Right cardiac atrium (tissue), 5 donors: ENCODE measurements around the gene EFNA1. TPM values are rescaled to one million over a fixed set of nuclear protein-coding genes. Genes with fewer than 3 reads are reported as not detected.
"Not testable (repeated sequence)": the region's sequence is repeated elsewhere in the genome, so short reads cannot be mapped to it uniquely, and the experiment has no call there.

Experiments
- ATAC-seq, 2 donors: fragments of 200-7000 bp; cut with Tn5 transposase; one replicate each; pipeline versions ENCODE4 v1.8.0 to v1.9.1; 2020; ENCODE audit warnings: moderate library complexity in 2 of 2, mild to moderate bottlenecking in 1 of 2
- DNase-seq, 3 donors: peaks; one replicate each; pipeline ENCODE4 v3.0.0-alpha.2; 2020
- H3K27ac ChIP-seq: one replicate; pipeline ENCODE4 v1.5.1; 2013; ENCODE audit warnings: mild to moderate bottlenecking, low read length, control low read depth, moderate library complexity
- H3K27me3 ChIP-seq: one replicate; pipeline ENCODE4 v1.6.1; 2013; ENCODE audit not compliant: control insufficient read depth, insufficient read depth
- H3K4me1 ChIP-seq: one replicate; pipeline ENCODE4 v1.6.1; 2013; ENCODE audit warnings: low read length; ENCODE audit not compliant: control insufficient read depth, insufficient read depth
- H3K4me3 ChIP-seq: one replicate; pipeline ENCODE4 v1.5.1; 2013; ENCODE audit warnings: low read length, control low read depth
- H3K9me3 ChIP-seq: one replicate; pipeline ENCODE4 v1.6.1; 2013; ENCODE audit warnings: low read length; ENCODE audit not compliant: control insufficient read depth
- WGBS: extraction: QIAGEN DNeasy Blood & Tissue Kit; methylation state at CpG from one replicate; pipeline ENCODE4 v1.1.7; 2013; 5-methylcytosine and 5-hydroxymethylcytosine counted together
- intact Hi-C, 4 donors: fragments of 100-400 bp; cut with DNase I; formaldehyde crosslinking; loops; one replicate each; pipeline versions ENCODE4 v1.11.0 to v1.14.0; 2022 to 2023
- polyA plus RNA-seq: library from polyadenylated mRNA; stranded (reverse); fragments of 200-250 nt; gene quantifications from one replicate; pipeline ENCODE4 v1.2.3, GENCODE V29; 2013
- total RNA-seq, 4 donors: library from RNA; stranded (reverse); fragmentation: NEBNext Ultra II Directional; extraction: Animal tissue kit (Norgen Biotek cat#: 25700); gene quantifications; one replicate each; pipeline ENCODE4 v1.2.1, GENCODE V29; 2021
- donor health status: healthy with polysubstance abuse.
- donor health status: DM: no; HTN: yes; CAD: no.
- donor health status: DM: no; HTN: no; CAD: no.
- donor health status: DM: no; HTN: yes; CAD: no; lungs with severe emphysema.
- donor health status: DM: yes; HTN: yes; CAD: no.

Gene EFNA1
- total and polyA plus RNA-seq, 5 donors: 25.4 to 41.4 (median 35.1) TPM

DNA sequence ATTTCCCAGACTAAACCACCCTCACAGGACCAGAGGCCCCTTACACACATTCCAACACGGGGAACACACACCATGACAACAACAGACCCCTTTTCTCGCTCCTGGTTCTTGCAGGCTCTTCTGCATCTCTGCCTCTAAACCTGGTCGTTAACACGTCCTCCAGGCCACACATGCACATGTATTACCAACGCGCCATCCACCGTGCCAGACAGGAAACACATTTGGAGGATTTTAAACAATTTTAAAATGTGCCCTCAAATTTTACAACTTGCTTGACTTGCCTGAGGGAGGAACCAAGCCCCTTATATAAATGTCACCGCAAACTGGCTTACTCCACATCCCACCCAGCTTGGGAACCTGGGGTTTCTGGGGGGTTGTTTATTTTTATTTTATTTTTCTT lies 16.9 kb upstream of the EFNA1 start:
- WGBS: 77% methylated on average over 8 of the region's 8 CpGs

DNA sequence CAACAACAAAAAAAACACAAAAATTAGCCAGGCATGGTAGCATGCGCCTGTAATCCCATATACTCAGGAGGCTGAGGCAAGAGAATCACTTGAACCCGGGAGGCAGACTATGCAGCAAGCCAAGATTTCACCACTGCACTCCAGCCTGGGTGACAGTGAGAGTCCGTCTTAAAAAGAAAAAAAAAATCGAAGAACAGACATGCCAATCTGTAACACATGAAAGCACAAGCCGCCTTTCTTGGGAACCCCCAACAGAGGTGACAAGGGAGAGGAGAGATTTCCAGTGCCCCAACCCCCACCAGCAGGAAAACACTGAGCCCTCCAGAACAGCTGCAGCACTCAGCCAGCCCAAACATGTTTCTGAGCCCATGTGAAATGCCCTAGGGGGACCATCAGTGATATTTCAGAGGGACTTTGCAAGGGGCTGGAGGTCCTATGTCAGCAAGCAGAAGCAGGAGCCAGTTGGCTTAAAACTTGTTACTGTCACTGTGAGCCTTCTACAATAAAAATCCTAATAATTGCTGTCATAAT lies 14.2 kb upstream of the EFNA1 start:
- H3K9me3 ChIP-seq: no peaks in the 10 kb centered on the region
- H3K27me3 ChIP-seq: no peaks in the 10 kb centered on the region
- intact Hi-C loops: no loop called here
- no peak for DNase-seq
- 57% methylated on average over 5 of the region's 5 CpGs for WGBS
- no peak for ATAC-seq
- no peak overlapping the region for H3K27ac ChIP-seq
- no peak overlapping the region for H3K4me3 ChIP-seq
- no peaks in the 10 kb centered on the region for H3K4me1 ChIP-seq

More for the DNA sequence above, 16.9 kb upstream of the EFNA1 start:
- no peaks in the 10 kb centered on the region for H3K27me3 ChIP-seq
- ATAC-seq (no peak), DNase-seq (no peak)
- intact Hi-C loops: no loop called here
- H3K9me3 ChIP-seq: no peaks in the 10 kb centered on the region
- H3K27ac ChIP-seq: no peak overlapping the region
- no peak overlapping the region for H3K4me3 ChIP-seq
- no peaks in the 10 kb centered on the region for H3K4me1 ChIP-seq

DNA sequence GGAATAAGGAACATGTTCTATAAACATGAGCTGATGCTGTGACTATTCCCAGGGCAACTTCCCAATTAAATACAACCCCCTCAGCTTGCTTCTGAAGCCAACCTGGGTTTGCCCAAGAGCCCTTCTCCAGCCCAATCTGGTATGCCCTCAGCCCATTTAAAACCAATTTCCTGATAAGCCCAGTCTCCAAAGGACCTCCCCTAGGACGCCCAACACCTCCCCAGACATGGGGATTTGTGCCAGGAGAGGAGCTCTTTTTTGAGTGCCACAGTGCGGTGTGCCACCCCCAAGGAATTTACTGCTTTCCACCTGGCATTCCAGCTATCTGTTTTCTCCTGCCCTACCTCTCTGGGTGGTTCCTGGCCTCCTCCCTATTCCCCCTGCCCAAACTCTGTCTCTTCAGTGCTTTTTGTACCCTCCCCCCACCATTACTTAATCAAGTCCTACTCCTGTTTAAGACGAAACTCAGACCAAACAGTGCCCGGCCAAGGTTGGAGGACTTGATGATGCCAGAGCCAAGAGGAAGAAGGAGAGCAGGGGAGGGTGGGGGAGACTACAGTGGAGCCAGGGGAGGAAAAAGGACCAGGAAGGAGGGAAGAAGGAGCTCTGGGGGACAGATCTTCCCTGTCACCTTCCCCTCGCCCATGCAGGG lies 11.4 kb upstream of the EFNA1 start:
- ATAC-seq (no peak), DNase-seq (no peak)
- Histone ChIP-seq H3K27ac (no peak overlapping the region), H3K9me3 (no peaks in the 10 kb centered on the region), H3K27me3 (no peaks in the 10 kb centered on the region), H3K4me1 (no peaks in the 10 kb centered on the region), H3K4me3 (no peak overlapping the region)
- intact Hi-C loops: no loop called here
- 70% methylated on average over 5 of the region's 5 CpGs for WGBS

DNA sequence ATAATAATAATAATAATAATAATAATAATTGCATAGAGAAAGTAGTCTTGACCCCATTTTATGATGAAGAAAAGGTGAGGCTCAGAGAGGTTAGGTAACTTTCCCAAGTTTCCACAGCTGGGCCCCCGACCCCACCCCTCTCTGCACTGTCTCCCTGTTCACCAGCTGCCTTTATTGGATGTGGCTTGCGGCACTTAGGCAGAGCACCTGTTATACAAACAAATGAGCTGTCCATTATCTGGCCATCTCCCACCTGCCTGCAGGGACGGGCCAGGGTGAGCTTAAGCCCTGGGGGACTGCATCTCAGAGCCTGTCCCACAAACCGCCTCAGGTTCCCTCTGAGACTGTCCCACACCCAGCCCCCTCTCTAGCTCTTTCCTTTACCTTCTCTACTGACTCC lies 10.1 kb upstream of the EFNA1 start:
- Histone ChIP-seq H3K4me1 (no peaks in the 10 kb centered on the region), H3K4me3 (no peak overlapping the region), H3K27ac (no peak overlapping the region), H3K9me3 (no peaks in the 10 kb centered on the region), H3K27me3 (no peaks in the 10 kb centered on the region)
- intact Hi-C loops: no loop called here
- 73% methylated on average over 4 of the region's 4 CpGs for WGBS
- ATAC-seq (no peak), DNase-seq (no peak)

DNA sequence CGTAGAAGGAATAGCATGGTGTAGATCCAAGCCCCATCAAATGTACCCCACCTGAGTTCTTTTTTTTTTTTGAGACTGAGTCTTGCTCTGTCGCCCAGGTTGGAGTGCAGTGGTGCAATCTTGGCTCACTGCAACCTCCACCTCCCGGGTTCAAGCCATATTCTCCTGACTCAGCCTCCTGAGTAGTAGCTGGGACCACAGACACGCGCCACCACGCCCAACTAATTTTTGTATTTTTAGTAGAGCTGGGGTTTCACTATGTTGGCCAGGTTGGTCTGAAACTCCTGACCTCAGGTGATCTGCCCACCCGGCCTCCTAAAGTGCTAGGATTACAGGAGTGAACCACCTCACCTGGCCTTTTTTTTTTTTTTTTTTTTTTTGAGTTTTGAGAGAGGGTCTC lies 9.6 kb upstream of the EFNA1 start:
- intact Hi-C loops: not testable (repeated sequence)

DNA sequence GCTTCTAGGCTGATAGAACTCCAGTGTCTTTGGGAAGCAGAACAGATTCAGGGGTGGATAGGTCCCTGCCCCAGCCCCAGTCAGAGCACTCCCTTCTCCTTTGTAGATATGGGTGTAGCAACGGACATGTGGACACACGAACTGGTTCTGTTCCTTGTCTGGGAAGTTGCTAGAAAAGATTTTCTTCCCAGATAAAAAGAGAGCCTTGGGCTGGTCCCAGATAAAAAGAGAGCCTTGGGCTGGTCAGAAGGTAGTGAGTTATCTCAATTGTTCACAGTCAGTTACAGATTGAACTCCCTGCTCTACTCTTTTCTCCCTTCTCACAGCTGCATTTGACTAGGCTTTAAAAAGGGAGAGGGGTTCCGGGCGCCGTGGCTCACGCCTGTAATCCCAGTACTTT lies 7.4 kb upstream of the EFNA1 start:
- H3K27me3 ChIP-seq: no peaks in the 10 kb centered on the region
- no peaks in the 10 kb centered on the region for H3K4me1 ChIP-seq
- H3K9me3 ChIP-seq: no peaks in the 10 kb centered on the region
- H3K4me3 ChIP-seq: no peak overlapping the region
- H3K27ac ChIP-seq: no peak overlapping the region
- no peak for DNase-seq
- 58% methylated on average over 6 of the region's 6 CpGs for WGBS
- intact Hi-C loops: no loop called here
- ATAC-seq: no peak

More for the DNA sequence above, 9.6 kb upstream of the EFNA1 start:
- DNase-seq, H3K4me1 ChIP-seq, H3K9me3 ChIP-seq, H3K27me3 ChIP-seq, H3K4me3 ChIP-seq, ATAC-seq, H3K27ac ChIP-seq: not testable (repeated sequence)
- WGBS: 89% methylated on average over 7 of the region's 7 CpGs

DNA sequence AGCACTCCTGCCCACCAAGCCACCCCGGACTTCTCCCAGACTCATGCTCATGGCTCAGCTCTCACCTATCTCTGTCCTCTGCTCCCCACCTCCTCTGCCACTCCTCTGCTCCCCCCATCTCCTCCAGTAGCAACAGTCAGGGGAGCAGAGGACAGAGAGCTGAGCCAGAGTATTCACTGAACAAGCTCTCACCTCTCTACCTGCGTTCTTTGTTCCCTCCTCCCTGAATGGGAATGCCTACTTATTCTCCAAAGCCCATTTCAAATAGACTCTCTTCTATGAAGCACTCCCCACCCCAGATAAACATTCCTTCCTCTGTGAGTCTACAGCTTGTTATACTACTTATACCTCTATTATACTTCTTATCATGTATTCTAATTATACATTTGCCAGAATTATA lies 6.4 kb upstream of the EFNA1 start:
- no peaks in the 10 kb centered on the region for H3K27me3 ChIP-seq
- intact Hi-C loops: no loop called here
- 82% methylated on average over 2 of the region's 2 CpGs for WGBS
- ATAC-seq (no peak), DNase-seq (no peak)
- H3K4me1 ChIP-seq: no peaks in the 10 kb centered on the region
- H3K4me3 ChIP-seq: no peak overlapping the region
- no peaks in the 10 kb centered on the region for H3K9me3 ChIP-seq
- H3K27ac ChIP-seq: no peak overlapping the region

DNA sequence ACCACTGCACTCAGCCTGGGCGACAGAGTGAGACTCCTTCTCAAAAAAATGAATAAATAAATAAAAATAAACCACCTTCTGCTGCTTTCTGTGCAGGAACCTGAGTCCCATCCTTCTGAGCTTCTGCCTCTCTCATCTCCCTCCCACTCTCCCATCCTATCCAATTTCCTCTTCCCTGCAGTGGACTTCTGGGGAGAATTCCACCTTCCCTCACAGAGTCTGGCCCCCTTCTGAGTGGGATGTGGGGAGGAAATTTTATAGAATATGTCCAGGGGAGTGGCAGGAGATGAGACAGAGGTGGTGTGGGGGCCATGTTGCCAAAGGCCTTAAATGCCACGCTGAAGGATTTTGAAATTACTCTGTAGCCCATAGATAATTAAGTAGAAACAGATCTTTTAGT lies 5.4 kb upstream of the EFNA1 start:
- Histone ChIP-seq H3K4me3 (no peak overlapping the region), H3K4me1 (no peaks in the 10 kb centered on the region), H3K27ac (no peak overlapping the region), H3K9me3 (no peaks in the 10 kb centered on the region), H3K27me3 (no peaks in the 10 kb centered on the region)
- 89% methylated on average over 2 of the region's 2 CpGs for WGBS
- ATAC-seq: no peak
- no peak for DNase-seq
- intact Hi-C loops: no loop called here

DNA sequence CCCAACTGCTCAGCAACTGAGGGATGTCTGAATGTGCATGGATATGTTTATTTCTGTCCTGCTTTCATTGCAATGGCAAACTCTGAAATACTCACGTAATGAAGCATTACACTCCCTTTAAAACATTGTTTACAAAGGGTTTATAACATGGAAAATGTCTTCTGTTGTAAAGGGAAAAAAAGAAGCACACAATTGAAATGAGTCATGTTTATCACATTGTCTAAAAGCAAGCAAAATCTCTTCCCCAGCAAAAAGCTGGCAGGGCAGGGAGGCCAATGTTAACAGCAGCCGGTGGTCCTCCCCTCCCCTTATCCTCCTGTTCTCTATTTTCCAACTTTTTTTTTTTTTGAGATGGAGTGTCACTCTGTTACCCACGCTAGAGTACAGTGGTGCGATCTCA lies 3.9 kb upstream of the EFNA1 start:
- no peaks in the 10 kb centered on the region for H3K9me3 ChIP-seq
- intact Hi-C loops: no loop called here
- peak in 1 of 2 donors; percentile 8 for ATAC-seq
- H3K27me3 ChIP-seq: no peaks in the 10 kb centered on the region
- no peak for DNase-seq
- H3K4me3 ChIP-seq: no peak overlapping the region
- 52% methylated on average over 4 of the region's 4 CpGs for WGBS
- H3K27ac ChIP-seq: no peak overlapping the region
- H3K4me1 ChIP-seq: no peaks in the 10 kb centered on the region

DNA sequence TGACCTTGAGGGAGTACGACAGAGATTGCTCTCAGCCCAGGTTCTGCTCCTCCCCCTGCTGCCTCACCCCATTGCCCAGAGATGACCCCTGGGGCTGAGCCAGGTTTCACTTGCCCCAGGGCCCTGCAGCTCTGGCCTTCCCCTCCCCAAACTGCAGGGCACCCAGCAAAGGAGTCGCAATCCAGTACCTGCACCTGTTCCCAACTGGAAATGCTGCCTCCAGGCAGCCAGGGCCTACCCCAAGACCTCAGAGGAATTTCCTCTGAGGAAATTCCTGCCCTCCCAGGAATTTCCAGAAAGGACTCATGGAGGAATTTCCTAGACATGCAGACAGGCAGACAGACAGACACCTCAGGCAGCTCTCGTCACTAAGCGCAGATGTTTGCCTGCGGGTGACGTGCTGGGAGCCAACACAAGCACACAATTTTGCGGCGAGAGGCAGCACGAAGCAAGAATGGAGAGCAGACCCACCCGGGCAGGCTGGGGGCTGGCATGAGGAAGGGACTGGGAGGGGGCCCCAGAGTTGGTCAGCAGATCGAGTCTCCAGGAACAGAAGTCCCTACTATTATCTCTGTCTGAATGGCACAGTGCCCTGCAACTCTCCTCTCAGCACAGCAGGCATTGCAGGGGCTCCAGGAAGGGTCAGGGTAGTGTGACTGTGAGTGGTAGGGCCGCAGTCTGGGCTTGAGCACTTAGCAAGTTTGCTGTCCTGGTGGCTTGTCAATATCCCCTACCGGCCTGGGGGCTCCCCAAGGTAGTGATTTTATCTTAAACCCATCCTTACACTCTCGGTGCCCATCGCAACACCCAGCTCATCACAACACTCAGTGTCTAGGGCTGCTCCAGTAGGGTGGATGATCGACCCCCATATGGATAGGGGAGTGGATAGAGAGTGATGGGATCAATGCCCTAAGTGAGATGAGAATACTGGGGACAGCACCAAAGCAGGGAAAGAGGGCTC lies 2.9 kb upstream of the EFNA1 start:
- intact Hi-C loops: loop anchor here in 3 of 4 donors (5.0 kb wide), 2 partner anchors 32 to 43 kb away; no protein-coding TSS in a partner anchor
- Histone ChIP-seq H3K9me3 (no peaks in the 10 kb centered on the region), H3K4me1 (no peaks in the 10 kb centered on the region), H3K27me3 (no peaks in the 10 kb centered on the region), H3K4me3 (no peak overlapping the region), H3K27ac (peak overlapping the region; percentile 12)
- WGBS: 68% methylated on average over 16 of the region's 16 CpGs
- no peak for ATAC-seq
- DNase-seq: no peak

DNA sequence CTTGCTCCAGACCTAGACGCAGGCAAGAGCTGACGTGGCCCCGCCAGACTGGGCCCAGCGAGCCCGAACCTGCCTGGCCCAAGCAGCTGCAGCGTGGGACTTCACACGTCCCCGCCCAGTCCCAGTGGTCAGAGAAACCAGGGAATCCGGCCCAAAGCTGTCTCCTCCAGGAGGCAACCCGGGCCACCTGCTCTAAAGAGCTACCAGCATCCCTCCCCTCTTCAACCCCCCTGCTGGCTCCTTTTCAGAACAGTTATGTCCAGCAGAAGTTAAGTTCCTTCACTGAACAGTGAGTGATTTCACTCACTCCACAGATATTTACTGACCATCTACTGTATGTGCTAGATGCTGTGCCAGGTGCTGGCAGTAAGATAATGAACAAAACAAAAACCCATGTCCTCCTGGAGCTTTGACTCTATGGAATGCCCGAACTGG lies 2.1 kb upstream of the EFNA1 start:
- ATAC-seq (no peak), DNase-seq (peak in 2 of 3 donors; percentile 21 to 62)
- Histone ChIP-seq H3K9me3 (no peaks in the 10 kb centered on the region), H3K27ac (no peak overlapping the region), H3K27me3 (no peaks in the 10 kb centered on the region), H3K4me1 (no peaks in the 10 kb centered on the region), H3K4me3 (no peak overlapping the region)
- 72% methylated on average over 11 of the region's 11 CpGs for WGBS
- intact Hi-C loops: loop anchor here in 3 of 4 donors (5.0 kb wide), 2 partner anchors 33 to 42 kb away; no protein-coding TSS in a partner anchor
